Karpas-422 (cell line): ENCODE data around the gene METTL14. TPM values are rescaled to one million over a fixed set of nuclear protein-coding genes. Genes with fewer than 3 reads are reported as not detected.
"Not testable (repeated sequence)": the region's sequence is repeated elsewhere in the genome, so short reads cannot be mapped to it uniquely, and the experiment has no call there.

Source experiments
- DNase-seq: peaks from one replicate; pipeline ENCODE4 v3.0.0-alpha.2; 2015
- H2AFZ ChIP-seq: fragments of 200-600 bp; sonication (generic); 2 replicates; pipeline ENCODE4 v1.6.1; 2014; ENCODE audit warnings: antibody characterized with exemption, low read length, mixed read lengths
- H3K27ac ChIP-seq: fragments of 200-600 bp; sonication (generic); 2 replicates; pipeline ENCODE4 v1.5.1; 2014; ENCODE audit warnings: mild to moderate bottlenecking, low read length, moderate library complexity
- H3K27me3 ChIP-seq: fragments of 200-600 bp; sonication (generic); 2 replicates; pipeline ENCODE4 v1.6.1; 2014; ENCODE audit warnings: low read length, mixed read lengths
- H3K36me3 ChIP-seq: fragments of 200-600 bp; sonication (generic); 2 replicates; pipeline ENCODE4 v1.6.1; 2014; ENCODE audit warnings: low read length, mixed read lengths; ENCODE audit not compliant: insufficient read depth
- H3K4me1 ChIP-seq: fragments of 200-600 bp; sonication (generic); 2 replicates; pipeline ENCODE4 v1.6.1; 2014; ENCODE audit warnings: mild to moderate bottlenecking, low read length, mixed read lengths
- H3K4me2 ChIP-seq: fragments of 200-600 bp; sonication (generic); 2 replicates; pipeline ENCODE4 v1.6.1; 2014; ENCODE audit warnings: low read length, low read depth, mild to moderate bottlenecking; ENCODE audit not compliant: poor library complexity, severe bottlenecking
- H3K4me3 ChIP-seq: fragments of 200-600 bp; sonication (generic); 2 replicates; pipeline ENCODE4 v1.5.1; 2014; ENCODE audit warnings: mild to moderate bottlenecking, antibody characterized with exemption, low read length, mixed read lengths
- H3K79me2 ChIP-seq: fragments of 200-600 bp; sonication (generic); 2 replicates; pipeline ENCODE4 v1.6.1; 2014; ENCODE audit warnings: mild to moderate bottlenecking, low read length, mixed read lengths
- H3K9ac ChIP-seq: fragments of 200-600 bp; sonication (generic); 2 replicates; pipeline ENCODE4 v1.6.0; 2014; ENCODE audit warnings: low read length
- H3K9me2 ChIP-seq: fragments of 200-600 bp; sonication (generic), shearing (Covaris generic); replicated peaks from 2 replicates; pipeline ENCODE4 v1.6.0; 2014; ENCODE audit warnings: mild to moderate bottlenecking, low read length, moderate library complexity; ENCODE audit not compliant: insufficient read depth
- H3K9me3 ChIP-seq: fragments of 300-700, 200-600 bp; sonication (generic); 2 replicates; pipeline ENCODE4 v1.6.1; 2014; ENCODE audit warnings: low read length, mixed read lengths
- H4K20me1 ChIP-seq: fragments of 200-600 bp; sonication (generic); 2 replicates; pipeline ENCODE4 v1.6.1; 2014; ENCODE audit warnings: mild to moderate bottlenecking, antibody characterized with exemption, low read length, low read depth; ENCODE audit not compliant: insufficient read depth
- total RNA-seq: library from RNA; depleted of rRNA; stranded (reverse); fragments of >200 nt; shearing (Covaris generic); gene quantifications from 2 replicates; pipeline ENCODE4 v1.2.3, GENCODE V29; 2014; ENCODE audit warnings: low replicate concordance; rRNA removed

Gene METTL14
- total RNA-seq: 11.6 and 33.4 TPM in 2 replicates

DNA sequence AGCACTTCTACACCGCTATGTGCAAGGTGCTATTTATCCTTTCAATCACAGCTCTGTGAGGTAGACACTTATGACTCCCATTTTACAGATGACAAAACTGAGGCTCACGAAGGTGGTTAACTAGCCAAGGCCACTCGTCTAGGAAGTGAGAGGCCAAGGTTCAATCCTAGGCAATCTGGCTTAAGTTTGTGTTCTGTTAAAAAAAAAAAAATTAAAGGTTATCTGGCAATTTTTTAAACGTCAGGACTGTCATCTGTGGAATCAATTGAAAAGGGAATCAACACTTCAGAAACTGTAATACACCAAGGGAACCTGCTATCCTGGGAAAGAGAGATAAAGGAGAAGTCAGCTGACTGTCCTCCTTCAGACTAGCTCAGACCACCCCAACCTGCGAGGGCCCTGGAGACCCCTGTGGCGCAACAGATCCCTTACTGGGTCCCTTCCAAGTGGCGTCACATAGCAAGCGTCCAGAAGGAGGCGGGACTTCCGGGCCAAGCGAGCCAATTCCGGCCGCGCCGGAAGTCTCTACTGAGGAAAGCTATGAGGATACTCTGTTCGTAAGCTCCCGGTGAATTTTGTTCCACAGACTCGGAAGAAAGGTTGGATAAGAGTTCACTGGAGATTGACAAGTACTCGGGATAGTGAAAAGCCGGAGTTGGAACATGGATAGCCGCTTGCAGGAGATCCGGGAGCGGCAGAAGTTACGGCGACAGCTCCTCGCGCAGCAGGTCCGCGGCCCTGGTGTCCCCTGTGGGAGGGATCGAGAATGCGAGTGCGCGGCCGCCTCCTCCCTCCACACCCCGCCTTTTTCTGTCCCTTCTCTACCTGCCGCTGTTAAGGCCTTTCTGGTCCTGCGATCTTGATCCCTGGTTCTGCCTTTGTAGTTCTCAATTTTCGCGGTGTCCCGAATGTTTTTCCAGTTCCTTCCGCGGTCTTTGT lies at the start of gene METTL14:
Gene METTL14, plus strand, starts transcription at position 520 of the 939 bp plus-strand sequence. Its CDS starts 143 bp downstream, at position 663.
- H3K4me2 ChIP-seq: peak within 1 kb of the TSS; percentile 96
- peaks cover 4% of the 10 kb centered on the region for H3K9me2 ChIP-seq
- H3K36me3 ChIP-seq: peaks cover 18% of the 10 kb centered on the region; the same call in 1 of the 2 replicates
- H2AFZ ChIP-seq: peak within 1 kb of the TSS; percentile 57
- H3K4me1 ChIP-seq: peaks cover 34% of the 10 kb centered on the region
- H3K79me2 ChIP-seq: peaks cover 31% of the 10 kb centered on the region
- peak within 1 kb of the TSS; percentile 97 for H3K4me3 ChIP-seq
- no peak within 1 kb of the TSS; the same call in 1 of the 2 replicates for H3K27ac ChIP-seq
- no peaks in the 10 kb centered on the region for H3K9me3 ChIP-seq
- H3K27me3 ChIP-seq: no peaks in the 10 kb centered on the region
- DNase-seq: peak; percentile 97
- H3K9ac ChIP-seq: peak within 1 kb of the TSS; percentile 83
- peaks cover 12% of the 10 kb centered on the region; the same call in 1 of the 2 replicates for H4K20me1 ChIP-seq

DNA sequence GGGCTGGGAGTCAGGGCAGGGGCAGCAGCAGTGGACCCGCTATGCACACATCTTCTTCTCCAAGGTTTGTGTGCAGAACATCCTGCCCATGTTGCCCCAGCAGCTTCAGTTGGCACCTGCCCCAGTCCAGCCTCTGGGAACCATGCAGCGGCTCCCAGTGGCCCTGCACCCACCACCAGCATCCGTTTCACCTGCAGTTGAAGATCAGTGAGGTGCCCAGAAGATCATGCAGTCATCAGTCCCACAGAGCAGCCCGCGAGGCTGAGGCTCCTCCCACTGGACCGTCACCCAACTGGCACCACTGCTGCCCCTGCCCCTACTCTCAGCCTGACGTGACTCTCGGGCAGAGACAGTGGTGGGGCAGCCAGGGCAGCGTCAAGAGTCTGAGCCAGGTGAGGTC lies 49.1 kb upstream of the METTL14 start:
- not testable (repeated sequence) for H3K27me3 ChIP-seq, H2AFZ ChIP-seq, H3K9me3 ChIP-seq, H3K9ac ChIP-seq, H3K9me2 ChIP-seq, H4K20me1 ChIP-seq, H3K36me3 ChIP-seq, H3K4me3 ChIP-seq, H3K27ac ChIP-seq, DNase-seq, H3K4me1 ChIP-seq, H3K4me2 ChIP-seq, H3K79me2 ChIP-seq

DNA sequence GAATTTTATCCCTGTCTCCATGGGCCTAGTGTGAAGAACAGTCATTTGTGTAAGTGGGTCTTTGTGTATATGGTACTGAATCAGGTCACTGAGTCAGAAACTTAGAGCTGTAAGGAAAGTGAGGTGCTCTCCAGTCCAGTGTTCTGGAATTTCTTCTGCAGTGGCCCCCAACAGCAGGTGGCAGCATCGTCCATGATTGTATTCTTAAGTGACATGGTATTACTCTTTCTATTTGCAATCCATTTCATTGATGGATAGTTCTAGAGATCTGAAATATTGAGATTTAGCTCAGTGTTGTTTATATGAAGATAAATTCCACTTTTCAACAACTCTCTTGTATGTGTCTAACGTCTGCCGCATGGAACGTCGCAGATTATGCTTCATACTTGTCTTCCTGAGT lies 20.5 kb upstream of the METTL14 start:
- H2AFZ ChIP-seq, H3K9ac ChIP-seq, H3K27ac ChIP-seq, H3K79me2 ChIP-seq, H3K4me3 ChIP-seq, H3K4me1 ChIP-seq, H4K20me1 ChIP-seq, H3K27me3 ChIP-seq, H3K4me2 ChIP-seq, H3K9me3 ChIP-seq, H3K9me2 ChIP-seq, H3K36me3 ChIP-seq: not testable (repeated sequence)
- peak; percentile 58 for DNase-seq

DNA sequence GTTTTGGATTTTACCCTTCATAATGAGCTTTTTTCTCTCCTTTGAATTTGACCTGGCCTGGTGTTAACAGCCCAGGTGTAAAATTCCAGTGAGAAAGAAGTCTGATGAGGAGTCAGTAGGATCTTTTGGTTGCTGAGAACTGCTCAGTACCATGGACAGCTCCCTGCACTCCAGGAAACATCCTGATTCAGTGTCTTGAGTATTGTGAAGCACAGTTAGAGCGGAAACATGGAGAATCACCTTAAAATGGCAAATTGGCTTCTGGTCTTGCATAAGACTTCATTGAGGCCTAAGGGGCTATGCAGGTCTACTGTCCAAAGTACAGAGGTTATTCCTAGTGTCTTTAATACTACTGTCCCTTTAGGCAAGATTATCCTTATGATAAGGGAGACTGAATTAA lies 16.0 kb upstream of the METTL14 start:
- H3K27me3 ChIP-seq: not testable (repeated sequence)

DNA sequence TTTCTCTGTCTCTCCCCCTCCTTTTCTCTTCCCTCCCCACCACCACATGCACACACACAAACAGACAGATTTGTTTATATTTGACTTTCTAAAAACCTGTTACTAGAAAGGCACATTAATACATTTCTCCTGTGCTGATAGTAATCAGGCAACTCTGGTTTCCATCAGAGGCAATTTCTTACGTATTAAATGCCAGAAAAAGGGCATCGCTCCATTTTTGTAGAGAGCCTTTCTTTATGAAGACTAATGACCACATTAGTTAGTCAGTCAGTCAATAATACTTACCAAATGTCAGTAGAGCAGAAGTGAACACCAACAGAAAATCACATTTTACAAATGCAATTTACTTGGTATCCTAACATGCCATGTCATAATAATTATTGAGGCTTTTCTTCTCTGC lies 14.2 kb upstream of the METTL14 start:
- not testable (repeated sequence) for H3K79me2 ChIP-seq, H2AFZ ChIP-seq, H3K4me1 ChIP-seq, H3K9me2 ChIP-seq, H4K20me1 ChIP-seq, H3K27ac ChIP-seq, H3K27me3 ChIP-seq, H3K9ac ChIP-seq, DNase-seq, H3K4me3 ChIP-seq, H3K4me2 ChIP-seq, H3K9me3 ChIP-seq, H3K36me3 ChIP-seq

More for the DNA sequence above, 16.0 kb upstream of the METTL14 start:
- H2AFZ ChIP-seq, H3K4me3 ChIP-seq, H3K9me2 ChIP-seq, H3K27ac ChIP-seq, H4K20me1 ChIP-seq, H3K9ac ChIP-seq, H3K79me2 ChIP-seq, H3K36me3 ChIP-seq, H3K4me2 ChIP-seq, H3K9me3 ChIP-seq, H3K4me1 ChIP-seq: not testable (repeated sequence)
- peak; percentile 74 for DNase-seq

DNA sequence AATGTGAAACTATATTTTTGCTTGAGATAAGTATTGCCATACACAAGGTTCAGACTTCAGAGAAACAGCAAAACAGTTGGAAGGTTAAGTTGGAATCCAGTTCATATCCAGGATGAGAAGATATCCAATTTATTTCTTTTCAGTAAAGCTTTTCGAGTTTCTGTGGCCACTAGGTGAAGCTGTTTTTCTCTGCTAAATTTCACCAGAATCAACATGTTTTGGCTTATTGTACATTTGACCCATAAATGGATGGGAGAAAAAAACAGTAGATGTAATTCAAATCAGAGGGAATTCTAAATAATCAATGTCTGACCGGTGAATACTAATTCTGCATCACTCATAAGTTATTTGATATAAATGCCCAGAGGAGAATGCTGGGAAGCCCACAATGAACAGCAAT lies 9.1 kb upstream of the METTL14 start:
- Histone ChIP-seq H3K79me2 (no peaks in the 10 kb centered on the region), H3K27ac (no peak overlapping the region), H3K36me3 (no peaks in the 10 kb centered on the region), H2AFZ (no peak overlapping the region), H3K4me2 (no peak overlapping the region), H3K9ac (no peak overlapping the region), H3K9me3 (no peaks in the 10 kb centered on the region), H3K4me3 (no peak overlapping the region), H3K9me2 (no peaks in the 10 kb centered on the region), H3K4me1 (no peaks in the 10 kb centered on the region), H4K20me1 (no peaks in the 10 kb centered on the region), H3K27me3 (no peaks in the 10 kb centered on the region)
- DNase-seq: no peak

DNA sequence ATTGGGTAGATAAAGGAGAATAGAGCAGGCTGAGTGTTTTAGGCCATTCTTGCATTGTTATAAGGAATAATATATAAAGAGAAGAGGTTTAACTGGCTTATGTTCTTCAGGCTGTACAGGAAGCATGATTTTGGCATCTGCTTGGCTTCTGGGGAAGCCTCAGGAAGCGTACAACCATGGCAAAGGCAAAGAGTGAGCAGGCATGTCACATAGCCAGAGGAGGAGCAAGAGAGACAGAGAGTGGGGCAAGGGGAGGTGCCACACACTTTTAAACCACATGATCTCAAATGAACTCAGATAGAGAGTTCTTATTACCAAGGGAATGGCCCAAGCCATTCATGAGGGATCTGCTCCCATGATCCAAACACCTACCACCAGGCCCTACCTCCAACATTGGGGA lies 4.4 kb upstream of the METTL14 start:
- H3K4me3 ChIP-seq: no peak overlapping the region
- H3K27me3 ChIP-seq: no peaks in the 10 kb centered on the region
- H4K20me1 ChIP-seq: peaks cover 4% of the 10 kb centered on the region; the same call in 1 of the 2 replicates
- H3K9me3 ChIP-seq: no peaks in the 10 kb centered on the region
- H3K4me1 ChIP-seq: peaks cover 19% of the 10 kb centered on the region
- peaks cover 6% of the 10 kb centered on the region for H3K79me2 ChIP-seq
- H3K9ac ChIP-seq: no peak overlapping the region
- H2AFZ ChIP-seq: no peak overlapping the region
- peaks cover 4% of the 10 kb centered on the region for H3K9me2 ChIP-seq
- no peak overlapping the region for H3K4me2 ChIP-seq
- DNase-seq: peak; percentile 51
- no peaks in the 10 kb centered on the region for H3K36me3 ChIP-seq
- H3K27ac ChIP-seq: no peak overlapping the region

DNA sequence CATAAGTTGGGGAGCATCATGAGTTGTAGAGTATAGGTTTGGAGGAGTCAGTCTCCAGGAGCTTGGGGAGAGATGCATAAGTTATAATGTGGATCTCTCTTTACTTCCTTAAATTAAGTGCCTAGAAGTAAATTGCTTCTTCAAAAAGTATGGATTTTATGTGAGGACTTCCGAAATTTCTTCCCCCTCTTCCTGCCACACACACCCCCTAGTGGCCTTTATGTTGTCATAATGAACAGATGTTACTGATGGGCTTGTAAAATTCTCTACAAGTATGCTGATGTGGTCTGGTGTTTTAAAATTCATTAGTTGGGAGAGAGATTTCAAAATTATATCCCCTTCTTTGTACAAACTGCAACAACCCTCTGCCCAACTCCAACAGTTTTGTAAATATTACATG lies 2.3 kb upstream of the METTL14 start:
- Histone ChIP-seq H3K79me2 (peaks cover 27% of the 10 kb centered on the region), H3K9ac (no peak overlapping the region), H3K4me1 (peaks cover 34% of the 10 kb centered on the region), H3K4me2 (peak overlapping the region; percentile 28), H4K20me1 (peaks cover 12% of the 10 kb centered on the region; the same call in 1 of the 2 replicates), H3K27me3 (no peaks in the 10 kb centered on the region), H3K9me2 (peaks cover 4% of the 10 kb centered on the region), H2AFZ (peak overlapping the region; percentile 57), H3K27ac (no peak overlapping the region), H3K4me3 (no peak overlapping the region), H3K36me3 (peaks cover 6% of the 10 kb centered on the region; the same call in 1 of the 2 replicates), H3K9me3 (no peaks in the 10 kb centered on the region)
- DNase-seq: peak; percentile 65
